Measurements from ENCODE around the gene RBM4. TPM values are rescaled to one million over a fixed set of nuclear protein-coding genes. Genes with fewer than 3 reads are reported as not detected.

Gene RBM4
- total and polyA plus RNA-seq, 9 of the 15 experiments (the other 6 are each of a cell fraction or from before 2014, with no cell fraction given): 81.6 to 233 (median 122) TPM

DNA sequence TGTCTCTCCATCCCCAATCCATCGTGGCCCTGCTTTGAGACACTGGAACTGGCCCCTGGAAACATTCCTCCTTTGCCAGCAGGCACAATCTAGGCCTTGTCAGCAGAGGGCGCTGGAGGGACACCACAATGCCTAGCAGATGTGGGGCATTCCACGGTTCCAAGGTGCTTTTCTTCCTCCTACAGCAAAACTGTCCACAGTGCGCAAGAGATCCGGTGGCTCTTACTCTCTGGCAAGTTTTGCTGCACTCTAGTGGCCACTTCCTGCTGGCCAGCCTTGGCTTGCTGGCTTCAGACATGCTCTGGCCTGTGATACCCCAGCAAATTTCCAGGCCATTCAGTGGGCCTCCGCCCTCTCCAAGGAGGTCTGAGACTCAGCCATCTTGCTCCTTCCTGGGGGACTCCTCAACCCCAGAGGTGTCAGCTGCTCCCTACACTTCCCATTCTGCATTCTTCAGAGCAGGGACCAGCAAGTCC, 56.3 kb downstream of the RBM4 start (continued):
- TF ChIP-seq, protein P1, sequence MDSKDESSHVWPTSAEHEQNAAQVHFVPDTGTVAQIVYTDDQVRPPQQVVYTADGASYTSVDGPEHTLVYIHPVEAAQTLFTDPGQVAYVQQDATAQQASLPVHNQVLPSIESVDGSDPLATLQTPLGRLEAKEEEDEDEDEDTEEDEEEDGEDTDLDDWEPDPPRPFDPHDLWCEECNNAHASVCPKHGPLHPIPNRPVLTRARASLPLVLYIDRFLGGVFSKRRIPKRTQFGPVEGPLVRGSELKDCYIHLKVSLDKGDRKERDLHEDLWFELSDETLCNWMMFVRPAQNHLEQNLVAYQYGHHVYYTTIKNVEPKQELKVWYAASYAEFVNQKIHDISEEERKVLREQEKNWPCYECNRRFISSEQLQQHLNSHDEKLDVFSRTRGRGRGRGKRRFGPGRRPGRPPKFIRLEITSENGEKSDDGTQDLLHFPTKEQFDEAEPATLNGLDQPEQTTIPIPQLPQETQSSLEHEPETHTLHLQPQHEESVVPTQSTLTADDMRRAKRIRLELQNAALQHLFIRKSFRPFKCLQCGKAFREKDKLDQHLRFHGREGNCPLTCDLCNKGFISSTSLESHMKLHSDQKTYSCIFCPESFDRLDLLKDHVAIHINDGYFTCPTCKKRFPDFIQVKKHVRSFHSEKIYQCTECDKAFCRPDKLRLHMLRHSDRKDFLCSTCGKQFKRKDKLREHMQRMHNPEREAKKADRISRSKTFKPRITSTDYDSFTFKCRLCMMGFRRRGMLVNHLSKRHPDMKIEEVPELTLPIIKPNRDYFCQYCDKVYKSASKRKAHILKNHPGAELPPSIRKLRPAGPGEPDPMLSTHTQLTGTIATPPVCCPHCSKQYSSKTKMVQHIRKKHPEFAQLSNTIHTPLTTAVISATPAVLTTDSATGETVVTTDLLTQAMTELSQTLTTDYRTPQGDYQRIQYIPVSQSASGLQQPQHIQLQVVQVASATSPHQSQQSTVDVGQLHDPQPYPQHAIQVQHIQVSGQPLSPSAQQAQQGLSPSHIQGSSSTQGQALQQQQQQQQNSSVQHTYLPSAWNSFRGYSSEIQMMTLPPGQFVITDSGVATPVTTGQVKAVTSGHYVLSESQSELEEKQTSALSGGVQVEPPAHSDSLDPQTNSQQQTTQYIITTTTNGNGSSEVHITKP (IDR thresholded peaks at IDR 0.05; ENCODE audit: partially characterized antibody): peak; percentile 47
- TF ChIP-seq, protein P2, sequence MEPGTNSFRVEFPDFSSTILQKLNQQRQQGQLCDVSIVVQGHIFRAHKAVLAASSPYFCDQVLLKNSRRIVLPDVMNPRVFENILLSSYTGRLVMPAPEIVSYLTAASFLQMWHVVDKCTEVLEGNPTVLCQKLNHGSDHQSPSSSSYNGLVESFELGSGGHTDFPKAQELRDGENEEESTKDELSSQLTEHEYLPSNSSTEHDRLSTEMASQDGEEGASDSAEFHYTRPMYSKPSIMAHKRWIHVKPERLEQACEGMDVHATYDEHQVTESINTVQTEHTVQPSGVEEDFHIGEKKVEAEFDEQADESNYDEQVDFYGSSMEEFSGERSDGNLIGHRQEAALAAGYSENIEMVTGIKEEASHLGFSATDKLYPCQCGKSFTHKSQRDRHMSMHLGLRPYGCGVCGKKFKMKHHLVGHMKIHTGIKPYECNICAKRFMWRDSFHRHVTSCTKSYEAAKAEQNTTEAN (CRISPR knock-in tag; IDR thresholded peaks at IDR 0.05): no peak
- TF ChIP-seq ZNF707 (CRISPR knock-in tag; conservative IDR thresholded peaks at IDR 0.05) (no peak), ZNF384 (IDR thresholded peaks at IDR 0.05; ENCODE audit: low read depth, low read length) (no peak; the same call in 1 of the 2 replicates), ZNF23 (CRISPR knock-in tag; IDR thresholded peaks at IDR 0.05) (no peak), NFXL1 (CRISPR knock-in tag; IDR thresholded peaks at IDR 0.05) (no peak), FOXA3 (CRISPR knock-in tag; conservative IDR thresholded peaks at IDR 0.05 in 1 of 2, IDR thresholded peaks at IDR 0.05 in 1 of 2) (no peak), CHD4 (IDR thresholded peaks at IDR 0.05; ENCODE audit: insufficient read depth, insufficient replicate concordance, low read depth, low read length, poor library complexity, severe bottlenecking) (no peak), TEAD4 (IDR thresholded peaks at IDR 0.05; ENCODE audit: low read length) (peak; percentile 77), TEAD4 (CRISPR knock-in tag; IDR thresholded peaks at IDR 0.05; ENCODE audit: borderline replicate concordance) (no peak), SMAD1 (IDR thresholded peaks at IDR 0.05; ENCODE audit: low read depth, low read length, partially characterized antibody) (no peak), NCOA4 (IDR thresholded peaks at IDR 0.05; ENCODE audit: partially characterized antibody) (no peak), TBP (optimal IDR thresholded peaks at IDR 0.05; ENCODE audit: low read depth, low read length) (peak; percentile 20), SUPT5H (IDR thresholded peaks at IDR 0.05) (no peak), SP2 (IDR thresholded peaks at IDR 0.05; ENCODE audit: extremely low read depth, low read depth, low read length, poor library complexity, severe bottlenecking) (no peak), FOXJ2 (tag; IDR thresholded peaks at IDR 0.05) (no peak), NR4A1 (CRISPR knock-in tag; IDR thresholded peaks at IDR 0.05) (no peak), NR4A1 (tag; IDR thresholded peaks at IDR 0.05) (no peak), ZSCAN32 (CRISPR knock-in tag; IDR thresholded peaks at IDR 0.05) (no peak), GATAD2A (IDR thresholded peaks at IDR 0.05) (no peak), THRAP3 (IDR thresholded peaks at IDR 0.05; ENCODE audit: borderline replicate concordance) (no peak; the same call in 1 of the 2 replicates), ELF4 (CRISPR knock-in tag; IDR thresholded peaks at IDR 0.05) (no peak)
- TF ChIP-seq, protein P3, sequence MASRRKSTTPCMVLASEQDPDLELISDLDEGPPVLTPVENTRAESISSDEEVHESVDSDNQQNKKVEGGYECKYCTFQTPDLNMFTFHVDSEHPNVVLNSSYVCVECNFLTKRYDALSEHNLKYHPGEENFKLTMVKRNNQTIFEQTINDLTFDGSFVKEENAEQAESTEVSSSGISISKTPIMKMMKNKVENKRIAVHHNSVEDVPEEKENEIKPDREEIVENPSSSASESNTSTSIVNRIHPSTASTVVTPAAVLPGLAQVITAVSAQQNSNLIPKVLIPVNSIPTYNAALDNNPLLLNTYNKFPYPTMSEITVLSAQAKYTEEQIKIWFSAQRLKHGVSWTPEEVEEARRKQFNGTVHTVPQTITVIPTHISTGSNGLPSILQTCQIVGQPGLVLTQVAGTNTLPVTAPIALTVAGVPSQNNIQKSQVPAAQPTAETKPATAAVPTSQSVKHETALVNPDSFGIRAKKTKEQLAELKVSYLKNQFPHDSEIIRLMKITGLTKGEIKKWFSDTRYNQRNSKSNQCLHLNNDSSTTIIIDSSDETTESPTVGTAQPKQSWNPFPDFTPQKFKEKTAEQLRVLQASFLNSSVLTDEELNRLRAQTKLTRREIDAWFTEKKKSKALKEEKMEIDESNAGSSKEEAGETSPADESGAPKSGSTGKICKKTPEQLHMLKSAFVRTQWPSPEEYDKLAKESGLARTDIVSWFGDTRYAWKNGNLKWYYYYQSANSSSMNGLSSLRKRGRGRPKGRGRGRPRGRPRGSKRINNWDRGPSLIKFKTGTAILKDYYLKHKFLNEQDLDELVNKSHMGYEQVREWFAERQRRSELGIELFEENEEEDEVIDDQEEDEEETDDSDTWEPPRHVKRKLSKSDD (conservative IDR thresholded peaks at IDR 0.05; ENCODE audit: low read length): no peak; the same call in 1 of the 2 replicates
